ENCODE results near the gene HSPB3. TPM values are rescaled to one million over a fixed set of nuclear protein-coding genes. Genes with fewer than 3 reads are reported as not detected.
A peak's percentile ranks its signal among the peaks of the same experiment; 100 is the strongest.
"Not testable (repeated sequence)": the region's sequence is repeated elsewhere in the genome, so short reads cannot be mapped to it uniquely, and the experiment has no call there.

The HSPB3 gene
- total RNA-seq, 1 donor, result 1.7 TPM

- peak overlapping the region; percentile 47 for H3K4me3 ChIP-seq (ENCODE audit: low read depth, low read length)
- peak; percentile 51 for DNase-seq (ENCODE audit: low read depth)
- TF ChIP-seq CTCF (IDR thresholded peaks at IDR 0.05; ENCODE audit: insufficient read depth, low read depth, low read length), result no peak
Observed at GRCh38 chr5:54470128-54470527, 14.6 kb downstream of the HSPB3 start.

- TF ChIP-seq CTCF (IDR thresholded peaks at IDR 0.05; ENCODE audit: insufficient read depth, low read depth, low read length), result no peak
- no peak overlapping the region for H3K4me3 ChIP-seq (ENCODE audit: low read depth, low read length)
- DNase-seq (ENCODE audit: low read depth), result peak; percentile 46
Observed at GRCh38 chr5:54470677-54471076, 15.2 kb downstream of the HSPB3 start.

- DNase-seq (ENCODE audit: low read depth), result no peak
- H3K4me3 ChIP-seq (ENCODE audit: low read depth, low read length), result no peak overlapping the region
- TF ChIP-seq CTCF (IDR thresholded peaks at IDR 0.05; ENCODE audit: insufficient read depth, low read depth, low read length), result no peak
Observed at GRCh38 chr5:54471398-54471797, 15.9 kb downstream of the HSPB3 start.

GRCh38 chr5:54476682-54477081, 21.2 kb downstream of the HSPB3 start:
- H3K4me3 ChIP-seq (ENCODE audit: low read depth, low read length), result no peak overlapping the region
- DNase-seq (ENCODE audit: low read depth), result no peak
- no peak for TF ChIP-seq CTCF (IDR thresholded peaks at IDR 0.05; ENCODE audit: insufficient read depth, low read depth, low read length)

- DNase-seq (ENCODE audit: low read depth), result no peak
- no peak for TF ChIP-seq CTCF (IDR thresholded peaks at IDR 0.05; ENCODE audit: insufficient read depth, low read depth, low read length)
- no peak overlapping the region for H3K4me3 ChIP-seq (ENCODE audit: low read depth, low read length)
Observed at GRCh38 chr5:54477941-54478478, 22.5 kb downstream of the HSPB3 start.

- no peak overlapping the region for H3K4me3 ChIP-seq (ENCODE audit: low read depth, low read length)
- no peak for DNase-seq (ENCODE audit: low read depth)
- no peak for TF ChIP-seq CTCF (IDR thresholded peaks at IDR 0.05; ENCODE audit: insufficient read depth, low read depth, low read length)
Observed at GRCh38 chr5:54480296-54480695, 24.8 kb downstream of the HSPB3 start.

GRCh38 chr5:54484219-54484894, 28.9 kb downstream of the HSPB3 start:
- H3K4me3 ChIP-seq (ENCODE audit: low read depth, low read length), result no peak overlapping the region
- DNase-seq (ENCODE audit: low read depth), result no peak
- no peak for TF ChIP-seq CTCF (IDR thresholded peaks at IDR 0.05; ENCODE audit: insufficient read depth, low read depth, low read length)

GRCh38 chr5:54485659-54486058, 30.2 kb downstream of the HSPB3 start:
- H3K4me3 ChIP-seq (ENCODE audit: low read depth, low read length), result not testable (repeated sequence)

GRCh38 chr5:54489648-54489979, 34.1 kb downstream of the HSPB3 start:
- H3K4me3 ChIP-seq (ENCODE audit: low read depth, low read length); DNase-seq (ENCODE audit: low read depth): not testable (repeated sequence)

More at GRCh38 chr5:54485659-54486058, 30.2 kb downstream of the HSPB3 start:
- not testable (repeated sequence) for DNase-seq (ENCODE audit: low read depth)

Measured in fibroblast of villous mesenchyme (primary cell).